ENCODE data around the gene SMIM35.

DNA sequence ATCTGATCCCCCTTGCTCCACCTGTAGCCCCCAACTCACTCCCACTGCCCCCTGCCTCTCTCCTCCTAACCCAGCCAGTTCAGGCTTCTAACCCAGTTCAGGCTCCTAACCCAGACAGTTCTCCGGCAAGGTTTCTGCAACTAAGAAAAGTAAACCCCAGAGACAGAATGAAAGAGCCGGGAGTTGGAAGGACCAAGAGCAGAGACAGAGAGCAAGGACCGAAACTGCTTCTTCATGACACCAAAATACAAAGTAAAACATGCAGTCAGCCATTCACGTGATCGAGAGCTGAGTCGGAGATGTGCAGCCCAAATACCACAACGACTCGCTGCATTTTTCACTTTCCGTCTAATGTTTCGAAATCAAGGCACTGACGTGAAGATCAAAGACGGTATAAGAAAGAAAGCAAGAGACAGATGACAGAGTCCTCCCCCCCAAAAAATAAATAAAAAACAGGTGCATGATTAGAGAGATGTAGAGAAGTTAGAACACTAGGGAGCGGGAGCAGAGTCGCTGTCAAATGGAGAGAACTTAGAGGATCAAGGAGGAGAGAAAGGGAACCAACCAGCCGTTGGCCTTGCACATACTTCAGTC is 99.7 kb downstream of the SMIM35 start:
- TF ChIP-seq POLR2AphosphoS5 (IDR thresholded peaks at IDR 0.05; ENCODE audit: borderline replicate concordance, low read depth, low read length) = no peak
- no peak for TF ChIP-seq EZH2 (IDR thresholded peaks at IDR 0.05)
- TF ChIP-seq FOXP2 (optimal IDR thresholded peaks at IDR 0.05; ENCODE audit: control extremely low read depth, extremely low read length, insufficient read depth) = no peak
